ENCODE data around the gene POLRMT.
A peak's percentile ranks its signal among the peaks of the same experiment; 100 is the strongest.
"Not testable (repeated sequence)": the region's sequence is repeated elsewhere in the genome, so short reads cannot be mapped to it uniquely, and the experiment has no call there.

The POLRMT gene

GRCh38 chr19:647566-648284 lies 14.4 kb upstream of the POLRMT start:
- no peak for DNase-seq (ENCODE audit: low read depth, low spot score)

- DNase-seq (ENCODE audit: low read depth, low spot score): no peak
Measured at GRCh38 chr19:646779-647565, 13.6 kb upstream of the POLRMT start.

GRCh38 chr19:645912-646778 lies 12.8 kb upstream of the POLRMT start:
- no peak for DNase-seq (ENCODE audit: low read depth, low spot score)

GRCh38 chr19:644789-645188 lies 11.5 kb upstream of the POLRMT start:
- no peak for DNase-seq (ENCODE audit: low read depth, low spot score)

- DNase-seq (ENCODE audit: low read depth, low spot score): no peak
Measured at GRCh38 chr19:644363-644762, 11.0 kb upstream of the POLRMT start.

GRCh38 chr19:643736-644135 lies 10.4 kb upstream of the POLRMT start:
- DNase-seq (ENCODE audit: low read depth, low spot score): no peak

GRCh38 chr19:642767-643727 lies 9.7 kb upstream of the POLRMT start:
- DNase-seq (ENCODE audit: low read depth, low spot score): no peak

GRCh38 chr19:641702-642101 lies 8.4 kb upstream of the POLRMT start:
- DNase-seq (ENCODE audit: low read depth, low spot score): no peak

- no peak for DNase-seq (ENCODE audit: low read depth, low spot score)
Measured at GRCh38 chr19:640606-641189, 7.4 kb upstream of the POLRMT start.

GRCh38 chr19:640161-640558 lies 6.8 kb upstream of the POLRMT start:
- no peak for DNase-seq (ENCODE audit: low read depth, low spot score)

- DNase-seq (ENCODE audit: low read depth, low spot score): peak; percentile 89
Measured at GRCh38 chr19:639253-640160, 6.2 kb upstream of the POLRMT start, which contains the start of gene FGF22. FGF22 (plus strand) TSS chr19:639879; CDS start chr19:639926, 47 bp downstream.

GRCh38 chr19:638906-639252 lies 5.5 kb upstream of the POLRMT start:
- DNase-seq (ENCODE audit: low read depth, low spot score): no peak

GRCh38 chr19:634975-635652 lies 1.8 kb upstream of the POLRMT start:
- no peak for DNase-seq (ENCODE audit: low read depth, low spot score)

- no peak for DNase-seq (ENCODE audit: low read depth, low spot score)
Measured at GRCh38 chr19:633786-634639, 676 bp upstream of the POLRMT start.

GRCh38 chr19:632579-633067 lies 714 bp downstream of the POLRMT start:
- no peak for DNase-seq (ENCODE audit: low read depth, low spot score)

- DNase-seq (ENCODE audit: low read depth, low spot score): no peak
Measured at GRCh38 chr19:629961-630714, 3.2 kb downstream of the POLRMT start.

- DNase-seq (ENCODE audit: low read depth, low spot score): not testable (repeated sequence)
Measured at GRCh38 chr19:629515-629914, 3.8 kb downstream of the POLRMT start.

Measured in activated naive CD8-positive, alpha-beta T cell treated with anti-CD3 and anti-CD28 coated beads, Interleukin-2, amount 50 U/mL, for 16 hours (primary cell).